Muscle of back (tissue), 11 donors: ENCODE measurements around the gene MACROD1. TPM values are rescaled to one million over a fixed set of nuclear protein-coding genes. Genes with fewer than 3 reads are reported as not detected.

Experiments
- DNase-seq, 3 donors: peaks; one replicate each; pipeline versions ENCODE4 v3.0.0 to v3.0.0-alpha.2; 2013
- polyA plus RNA-seq, 10 donors: library from polyadenylated mRNA; unstranded; fragments of 120-200 nt; gene quantifications; one replicate each; pipeline ENCODE4 v1.2.1, GENCODE V29; 2013; ENCODE audit not compliant: insufficient read length in 10 of 10

The MACROD1 gene
- polyA plus RNA-seq, 10 donors = 47.7 to 71.6 (median 53.2) TPM

GRCh38 chr11:64115531-64116522 is 50.1 kb downstream of the MACROD1 start:
- DNase-seq = no peak

GRCh38 chr11:64114231-64114630 is 51.7 kb downstream of the MACROD1 start:
- no peak for DNase-seq

GRCh38 chr11:64113462-64113780 is 52.5 kb downstream of the MACROD1 start:
- no peak for DNase-seq

- no peak for DNase-seq
Measured at GRCh38 chr11:64112771-64113461, 53.0 kb downstream of the MACROD1 start.

- no peak for DNase-seq
Measured at GRCh38 chr11:64110465-64111375, 55.2 kb downstream of the MACROD1 start.

GRCh38 chr11:64109332-64109731 is 56.6 kb downstream of the MACROD1 start:
- DNase-seq = no peak

- no peak for DNase-seq
Measured at GRCh38 chr11:64107303-64107702, 58.6 kb downstream of the MACROD1 start.

GRCh38 chr11:64104632-64105031 is 61.3 kb downstream of the MACROD1 start:
- no peak for DNase-seq

- DNase-seq = no peak
Measured at GRCh38 chr11:64103277-64103985, 62.5 kb downstream of the MACROD1 start.

GRCh38 chr11:64102005-64102738 is 63.7 kb downstream of the MACROD1 start:
- DNase-seq = peak in 1 of 3 donors; percentile 49

- no peak for DNase-seq
Measured at GRCh38 chr11:64101461-64101860, 64.5 kb downstream of the MACROD1 start.

GRCh38 chr11:64100782-64101353 is 65.0 kb downstream of the MACROD1 start:
- DNase-seq = no peak

- no peak for DNase-seq
Measured at GRCh38 chr11:64100360-64100759, 65.6 kb downstream of the MACROD1 start.

- no peak for DNase-seq
Measured at GRCh38 chr11:64099436-64099835, 66.5 kb downstream of the MACROD1 start.

GRCh38 chr11:64098318-64098831 is 67.5 kb downstream of the MACROD1 start:
- no peak for DNase-seq

GRCh38 chr11:64097468-64098317 is 68.2 kb downstream of the MACROD1 start:
- DNase-seq = no peak

GRCh38 chr11:64096835-64097234 is 69.1 kb downstream of the MACROD1 start:
- DNase-seq = no peak

GRCh38 chr11:64095949-64096348 is 70.0 kb downstream of the MACROD1 start:
- no peak for DNase-seq

GRCh38 chr11:64095273-64095817 is 70.6 kb downstream of the MACROD1 start:
- DNase-seq = no peak
